ENCODE results near the gene HEPACAM. TPM values are rescaled to one million over a fixed set of nuclear protein-coding genes. Genes with fewer than 3 reads are reported as not detected.

Gene HEPACAM
- total RNA-seq, 1 experiment from 2014 or later = not detected

DNA sequence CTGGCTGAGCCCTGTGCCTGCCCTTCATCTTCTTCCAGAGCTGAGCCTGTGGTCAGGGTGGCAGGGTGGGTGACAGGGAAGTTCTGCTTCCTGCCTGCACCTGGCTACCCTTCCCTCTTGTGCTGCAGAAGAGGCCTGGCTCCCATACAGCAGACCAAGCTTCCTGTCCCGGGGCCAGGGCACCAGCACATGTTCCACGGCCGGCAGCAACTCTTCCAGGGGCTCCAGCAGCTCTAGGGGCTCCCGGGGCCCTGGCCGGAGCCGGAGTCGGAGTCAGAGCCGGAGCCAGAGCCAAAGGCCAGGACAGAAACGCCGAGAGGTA is 55.6 kb downstream of the HEPACAM start:
- Histone ChIP-seq H3K14ac (ENCODE audit: insufficient read depth, low read length) (no peak overlapping the region), H3K79me2 (ENCODE audit: insufficient read depth, low read length) (no peaks in the 10 kb centered on the region), H2AK5ac (ENCODE audit: insufficient read length, low read length) (no peak overlapping the region), H3K4ac (ENCODE audit: low read depth, low read length) (no peak overlapping the region), H3K27ac (ENCODE audit: insufficient read length, low read depth, low read length) (no peak overlapping the region), H4K20me1 (ENCODE audit: control insufficient read depth, insufficient read depth, insufficient read length) (no peaks in the 10 kb centered on the region), H3K56ac (ENCODE audit: insufficient read length, low read depth, low read length) (no peak overlapping the region), H3K9ac (ENCODE audit: extremely low read depth, insufficient read length, low read length) (no peak overlapping the region), H2BK15ac (ENCODE audit: low read depth, low read length) (no peak overlapping the region), H3K18ac (ENCODE audit: insufficient read length, low read depth, low read length) (no peak overlapping the region), H2BK120ac (ENCODE audit: low read depth, low read length, poor library complexity, severe bottlenecking) (no peak overlapping the region), H3T11ph (ENCODE audit: low read length) (no peak overlapping the region), H4K5ac (ENCODE audit: insufficient read length, low read depth, low read length) (no peak overlapping the region), H2BK5ac (ENCODE audit: insufficient read length, low read length) (no peak overlapping the region), H4K8ac (replicated peaks; ENCODE audit: insufficient read length, low read depth, low read length) (no peak overlapping the region), H3K9me3 (ENCODE audit: control insufficient read depth, low read depth, low read length) (no peaks in the 10 kb centered on the region), H2BK12ac (ENCODE audit: insufficient read length, low read depth, low read length) (no peak overlapping the region), H3K4me1 (ENCODE audit: insufficient read depth, low read length) (no peaks in the 10 kb centered on the region), H2BK20ac (ENCODE audit: low read depth, low read length, poor library complexity, severe bottlenecking) (no peak overlapping the region), H3K23me2 (ENCODE audit: insufficient read length, low read depth, low read length, poor library complexity, severe bottlenecking) (peaks cover 6% of the 10 kb centered on the region), H3K79me1 (ENCODE audit: insufficient read depth, low read depth, low read length, poor library complexity, severe bottlenecking) (no peaks in the 10 kb centered on the region), H4K91ac (ENCODE audit: insufficient read length, low read depth, low read length) (no peak overlapping the region), H2AFZ (ENCODE audit: low read length) (no peak overlapping the region), H3K4me2 (ENCODE audit: insufficient read depth, insufficient read length, low read length) (no peak overlapping the region), H3K27me3 (ENCODE audit: insufficient read depth, low read length) (peaks cover under 1% of the 10 kb centered on the region; the same call in 1 of the 2 replicates), H3K23ac (ENCODE audit: insufficient read length, low read depth, low read length) (no peak overlapping the region)
- Mint-ChIP-seq H3K9me3 (peaks cover 0 to 3% of the 10 kb centered on the region in 2 experiments; a peak in 1 of 5 replicates), H3K36me3 (ENCODE audit: insufficient read depth in 1 of 3, low read depth in 3 of 3) (no peaks in the 10 kb centered on the region; a peak in 1 of 7 replicates), H3K4me1 (peaks cover 20 to 29% of the 10 kb centered on the region in 2 experiments), H3K27ac (no peak overlapping the region), H3K27me3 (ENCODE audit: low read depth) (peaks cover 13% of the 10 kb centered on the region), H3K4me3 (no peak overlapping the region)
- peak; percentile 24 for DNase-seq
- no CpG with 5 or more reads among the region's 10 CpGs for WGBS (ENCODE audit: extremely low coverage, insufficient read length, low lambda C conversion rate)
- TF ChIP-seq CTCF (conservative IDR thresholded peaks at IDR 0.05) = no peak

All from H9 (cell line).